ENCODE data around the gene SECISBP2.

SECISBP2 gene

DNA sequence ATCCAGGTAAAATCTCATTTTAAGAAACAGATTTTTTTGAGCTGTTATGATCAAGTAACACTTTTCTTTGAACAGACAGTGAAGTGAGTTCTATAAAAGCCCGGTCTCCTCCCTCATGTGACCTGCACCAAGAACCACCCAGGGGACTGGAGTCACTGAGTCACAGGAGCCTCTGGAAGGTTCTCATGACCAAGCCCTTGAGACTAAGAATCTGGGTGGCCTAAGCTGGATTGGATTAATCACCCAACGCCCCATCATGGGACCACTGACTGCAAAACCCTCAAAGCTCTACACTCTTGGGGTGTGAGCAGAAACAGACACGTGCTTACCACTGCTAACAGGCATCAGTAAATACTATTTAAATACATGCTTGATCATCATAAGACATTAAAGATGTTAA is 48.4 kb downstream of the SECISBP2 start:
- FAIRE-seq = no peak

DNA sequence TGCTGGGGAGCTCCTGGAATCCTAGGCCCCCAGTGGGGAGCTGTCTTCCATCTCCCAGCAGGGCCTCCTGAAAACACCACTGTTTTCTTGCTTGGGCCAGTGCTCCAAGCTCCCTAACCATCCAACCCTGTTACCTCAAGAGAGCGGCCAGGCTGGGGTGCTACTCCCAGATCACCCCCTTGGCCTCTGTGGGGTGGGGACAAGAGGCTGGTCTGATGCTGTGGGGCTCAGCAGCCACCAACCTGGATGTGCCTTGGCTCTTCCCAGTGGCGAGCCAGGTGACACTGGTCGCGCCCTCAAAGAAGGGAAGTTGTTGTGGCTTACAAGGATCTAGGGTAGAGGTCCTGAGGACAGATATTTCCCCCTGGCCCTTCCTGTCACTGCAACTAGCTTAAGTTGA is 49.0 kb downstream of the SECISBP2 start:
- FAIRE-seq = no peak

DNA sequence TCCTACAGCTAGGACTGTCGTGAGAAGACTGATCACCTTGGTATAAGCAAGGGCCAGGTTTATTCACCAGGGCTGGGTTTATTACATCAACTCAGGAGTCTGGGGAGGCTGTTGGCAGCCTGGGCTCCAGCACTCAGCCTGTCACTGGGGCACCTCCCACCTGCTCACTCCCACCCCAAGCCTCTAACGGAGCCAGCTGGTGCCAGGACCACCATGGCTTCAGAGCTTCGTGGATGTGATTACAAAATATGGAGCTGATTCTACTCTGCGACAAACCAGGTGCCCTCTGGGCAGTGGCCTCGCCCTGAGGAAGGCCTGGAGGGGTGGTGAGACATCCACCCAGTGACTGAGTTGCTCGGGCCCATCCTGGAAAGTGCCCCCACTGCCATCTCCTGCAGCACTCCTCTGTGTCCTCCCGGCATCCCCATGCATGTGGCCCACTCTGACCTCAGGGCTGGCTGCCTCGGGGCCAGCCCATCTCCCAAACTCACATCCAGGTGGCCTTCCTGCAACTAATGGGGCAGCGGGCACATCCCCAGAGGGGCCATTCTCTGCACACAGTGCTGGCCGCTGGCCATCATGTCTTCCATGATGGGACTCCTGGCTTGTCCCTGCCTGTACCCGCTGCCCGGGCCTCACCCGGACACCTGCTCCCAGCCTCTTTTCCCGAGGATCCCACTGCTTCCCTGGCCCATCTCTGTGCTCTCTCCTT is 49.6 kb downstream of the SECISBP2 start:
- no peak for FAIRE-seq

DNA sequence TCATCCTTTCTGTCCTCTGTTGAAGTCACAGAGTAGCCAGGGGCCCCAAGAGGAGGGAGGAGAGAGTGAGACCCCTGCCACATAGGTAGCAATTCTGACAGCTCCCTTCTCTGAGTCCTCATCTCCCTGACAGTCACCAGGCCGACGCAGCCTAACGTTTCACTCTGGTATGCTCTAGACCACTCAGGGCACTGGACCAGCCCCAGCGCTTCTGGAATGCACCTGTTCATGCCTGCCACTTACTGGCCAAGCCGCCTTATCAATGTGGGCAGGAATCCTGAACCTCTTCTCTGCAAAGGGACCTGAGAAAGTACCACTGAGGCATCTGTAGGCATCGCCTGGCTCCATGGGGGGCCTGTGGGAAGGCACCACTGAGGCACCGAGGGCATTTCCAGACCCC is 50.2 kb downstream of the SECISBP2 start:
- no peak for FAIRE-seq

DNA sequence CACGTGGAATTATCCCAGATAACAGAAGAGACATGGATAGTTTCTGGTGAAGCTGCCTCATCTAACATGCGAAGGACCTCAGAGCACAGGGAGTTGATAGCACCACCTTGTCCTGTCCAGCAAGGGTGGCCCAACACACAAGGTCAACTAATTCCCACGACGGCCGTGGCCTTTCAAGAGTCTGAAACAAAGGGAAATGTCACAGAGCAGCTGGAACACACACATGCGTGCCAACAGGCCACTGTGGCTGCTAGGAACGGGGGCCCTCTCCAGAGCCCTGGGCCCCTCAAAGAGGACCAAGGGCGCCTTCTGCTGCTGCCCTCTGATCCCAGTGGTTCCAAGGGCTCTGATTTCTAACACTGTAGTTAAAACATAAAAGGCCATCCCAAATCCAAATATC is 50.7 kb downstream of the SECISBP2 start:
- no peak for FAIRE-seq

DNA sequence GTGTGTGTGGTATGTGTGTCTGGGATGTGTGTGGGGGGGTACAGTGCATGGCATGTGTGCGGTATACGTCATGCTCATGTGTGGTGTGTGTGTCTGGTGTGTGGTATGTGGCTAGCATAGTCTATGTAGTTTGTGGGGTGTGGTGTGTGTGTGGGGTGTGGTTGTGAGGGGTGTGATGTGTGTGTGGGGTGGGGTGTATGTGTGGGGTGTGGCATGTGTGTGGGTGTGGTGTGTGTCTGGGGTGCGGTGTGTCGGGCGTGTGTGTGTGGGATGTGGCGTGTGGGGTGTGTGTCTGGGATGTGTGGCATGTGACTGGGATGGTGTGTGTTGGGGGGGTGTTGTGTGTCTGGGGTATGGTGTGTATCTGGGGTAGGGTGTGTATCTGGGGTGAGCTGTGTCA is 52.3 kb downstream of the SECISBP2 start:
- FAIRE-seq = no peak

DNA sequence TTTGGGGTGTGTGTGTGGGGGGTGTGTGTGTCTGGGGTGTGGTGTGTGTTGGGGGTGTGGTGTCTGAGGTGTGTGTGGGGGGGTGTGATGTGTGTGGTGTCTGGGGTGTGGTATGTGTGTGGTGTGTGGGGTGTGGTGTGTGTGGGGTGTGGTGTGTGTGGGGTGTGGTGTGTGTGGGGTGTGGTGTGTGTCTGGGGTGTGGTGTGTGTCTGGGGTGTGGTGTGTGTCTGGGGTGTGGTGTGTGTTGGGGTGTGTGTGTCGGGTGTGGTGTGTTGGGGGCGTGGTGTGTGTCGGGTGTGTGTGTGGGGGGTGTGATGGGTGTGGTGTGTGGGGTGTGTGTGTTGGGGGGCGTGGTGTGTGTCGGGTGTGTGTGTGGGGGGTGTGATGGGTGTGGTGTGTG is 53.5 kb downstream of the SECISBP2 start:
- FAIRE-seq = peak; percentile 55

DNA sequence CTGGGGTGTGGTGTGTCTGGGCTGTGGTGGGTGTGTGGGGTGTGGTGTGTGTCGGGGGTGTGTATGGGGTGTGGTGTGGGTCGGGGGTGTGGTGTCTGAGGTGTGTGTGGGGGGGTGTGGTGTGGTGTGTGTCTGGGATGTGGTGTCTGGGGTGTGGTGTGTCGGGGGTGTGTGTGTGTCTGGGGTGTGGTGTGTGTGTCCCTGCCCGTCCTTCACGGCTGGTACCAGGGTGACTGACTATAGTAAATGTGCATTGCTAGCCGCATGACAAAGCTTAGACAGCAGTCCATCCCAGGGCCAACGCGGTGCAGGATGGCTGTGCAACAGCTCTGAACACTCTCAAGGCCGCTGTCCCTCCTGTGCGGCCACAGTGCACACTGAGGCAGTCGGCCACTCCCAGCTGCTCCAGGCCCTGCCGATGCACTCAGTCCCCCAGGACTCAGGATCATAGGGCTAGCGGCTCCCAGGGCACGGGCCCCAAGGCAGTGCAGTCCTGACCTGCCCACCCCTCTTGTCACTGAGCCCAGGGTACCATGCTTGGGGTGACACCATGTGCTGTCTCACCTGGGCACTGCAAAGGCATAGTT is 54.0 kb downstream of the SECISBP2 start:
- no peak for FAIRE-seq

DNA sequence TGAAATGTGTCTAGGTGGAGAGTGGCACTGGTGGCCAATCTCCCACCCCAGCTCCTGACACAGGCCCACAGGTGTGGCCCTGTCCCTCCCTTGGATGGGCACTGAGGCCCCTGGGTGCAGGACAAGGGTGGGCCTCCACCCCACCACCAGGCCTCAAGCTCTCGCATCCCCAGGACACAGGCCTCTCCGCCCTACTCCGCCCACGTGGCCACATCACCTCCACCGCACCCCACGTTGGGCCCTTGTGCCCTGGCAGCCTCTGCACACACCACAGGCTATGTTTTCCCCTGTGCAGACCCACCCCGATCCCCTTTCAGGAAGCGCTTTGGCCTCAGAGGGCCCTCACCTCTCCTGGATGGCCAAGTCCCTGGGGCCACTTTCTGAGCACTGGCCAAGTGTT is 54.7 kb downstream of the SECISBP2 start:
- no peak for FAIRE-seq

DNA sequence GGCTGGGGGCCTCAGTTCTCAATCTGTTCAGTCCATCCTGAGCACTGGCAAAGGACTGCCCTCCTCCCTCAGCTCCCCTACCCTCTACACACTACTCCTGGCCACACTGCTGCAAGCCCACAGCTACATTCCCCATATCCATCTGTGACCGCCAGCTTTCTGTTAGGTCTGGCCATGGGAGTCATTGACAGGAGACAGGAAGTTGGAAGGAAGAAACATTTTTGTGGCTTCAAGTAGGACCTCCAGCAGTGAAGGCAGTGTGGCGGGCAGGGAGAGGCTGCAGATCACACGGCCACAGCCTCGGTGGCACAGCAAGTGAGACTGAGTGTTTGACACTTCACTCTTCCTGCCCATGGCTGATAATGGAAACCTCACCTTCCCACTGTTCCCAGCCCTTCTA is 55.9 kb downstream of the SECISBP2 start:
- FAIRE-seq = no peak

DNA sequence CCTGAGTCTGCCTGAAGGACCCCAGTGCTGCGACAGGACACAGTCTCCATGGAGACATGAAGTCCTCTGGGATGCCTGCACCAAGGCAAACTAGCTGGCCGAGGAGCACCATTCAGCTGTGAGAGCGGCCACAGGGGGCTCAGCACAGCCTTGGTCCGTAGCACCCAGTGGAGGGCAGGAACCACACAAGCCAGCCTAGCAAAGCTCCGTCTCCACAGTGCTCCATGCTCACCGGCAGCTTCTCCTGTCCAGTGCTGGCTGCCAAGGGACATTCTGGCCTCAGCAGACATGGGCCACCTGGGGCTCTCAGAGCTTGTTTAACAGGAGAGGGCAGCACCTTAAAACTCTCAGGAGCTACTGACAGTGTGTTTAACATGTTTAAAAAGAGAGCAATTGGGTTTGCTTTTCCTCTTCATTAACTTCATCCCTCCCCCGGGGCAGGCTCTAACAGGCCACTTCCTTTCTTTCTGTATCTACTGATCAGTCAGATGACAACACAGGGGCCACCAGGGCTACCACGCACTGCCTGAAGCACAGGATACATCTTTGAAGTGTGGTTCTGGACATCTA is 57.0 kb downstream of the SECISBP2 start:
- FAIRE-seq = no peak

DNA sequence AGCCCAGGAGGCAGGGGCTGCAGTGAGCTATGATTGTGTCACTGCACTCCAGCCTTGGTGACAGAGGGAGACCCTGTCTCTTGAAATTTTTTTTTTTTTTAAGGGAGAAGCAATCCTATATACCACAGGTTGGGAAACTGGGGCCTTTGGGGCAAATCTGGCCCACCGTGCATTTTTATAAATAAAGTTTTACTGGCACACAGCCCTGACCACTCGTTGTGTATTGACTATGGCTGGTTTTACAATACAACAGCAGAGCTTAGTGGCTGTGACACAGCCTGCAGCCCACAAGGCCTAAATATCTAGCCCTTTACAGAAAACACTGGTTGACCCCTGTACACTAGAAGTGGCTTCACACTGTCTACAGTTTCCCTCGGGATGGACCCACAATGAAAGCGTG is 58.0 kb downstream of the SECISBP2 start:
- no peak for FAIRE-seq

DNA sequence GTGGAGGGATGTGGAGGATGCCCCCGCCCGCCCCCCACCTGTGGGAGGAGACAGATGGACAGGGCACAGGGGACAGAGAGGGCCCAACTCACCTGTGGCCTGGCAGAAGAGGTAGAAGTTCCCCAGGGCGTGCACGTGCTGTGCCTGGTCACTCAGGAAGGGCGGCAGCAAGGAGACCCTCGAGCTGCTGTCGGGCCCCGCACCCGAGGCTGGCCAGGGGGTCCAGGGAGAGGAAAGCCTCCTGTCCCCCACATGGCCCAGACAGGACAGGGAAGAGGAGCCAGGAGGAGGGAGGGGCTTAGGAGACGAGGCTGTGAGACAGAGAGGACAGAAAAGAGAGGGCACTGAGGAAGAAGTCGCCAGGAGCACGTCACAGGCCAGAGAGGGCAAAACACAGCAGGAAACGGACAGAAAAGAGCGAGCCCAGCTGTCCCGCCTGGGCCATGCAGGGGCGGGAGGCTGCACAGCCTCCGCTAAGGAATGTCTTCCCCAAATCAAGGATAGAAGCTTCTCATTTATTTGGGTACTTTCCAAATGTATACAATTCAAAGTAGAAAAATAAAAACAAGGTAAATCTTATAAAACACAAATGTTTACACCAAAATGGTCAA is 58.5 kb downstream of the SECISBP2 start:
- no peak for FAIRE-seq

DNA sequence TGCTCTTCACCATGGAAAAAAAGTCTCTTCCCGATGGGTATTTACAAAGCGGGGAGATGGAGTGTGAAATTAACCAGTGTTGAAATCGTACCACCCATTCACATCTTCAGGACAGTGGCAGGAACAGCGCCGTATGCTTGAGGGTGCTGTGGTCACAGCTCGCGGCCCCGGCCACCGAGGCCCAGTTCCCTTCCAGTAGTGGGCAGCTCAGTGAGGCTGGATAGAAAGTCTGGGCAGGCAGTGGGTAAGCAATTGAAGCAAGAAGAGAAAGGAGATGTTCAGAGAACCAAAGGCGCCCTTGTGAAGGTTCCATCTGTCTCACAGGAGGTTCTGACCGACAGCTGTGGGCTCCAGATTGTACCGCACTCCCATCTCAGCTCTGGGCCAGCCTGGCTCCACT is 59.1 kb downstream of the SECISBP2 start:
- FAIRE-seq = no peak

DNA sequence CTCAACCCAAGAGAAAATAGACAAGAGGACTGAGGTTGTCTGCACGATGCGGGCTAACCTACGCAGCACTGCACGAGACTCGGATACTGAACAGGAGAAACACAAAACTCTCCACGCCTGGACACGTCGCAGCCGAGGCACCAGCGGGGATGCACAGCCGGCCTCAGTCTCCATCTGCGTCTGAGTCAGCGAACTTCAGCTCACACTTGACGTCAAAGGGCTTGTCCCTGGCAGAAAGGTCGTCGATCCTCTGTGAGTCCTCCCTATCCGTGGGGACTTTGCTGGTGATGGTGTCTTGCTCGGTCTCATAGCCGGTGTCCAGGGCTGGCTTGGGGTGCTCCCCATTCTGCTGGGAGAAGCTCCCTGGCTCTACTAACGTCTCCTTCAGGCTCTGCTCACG is 60.2 kb downstream of the SECISBP2 start:
- FAIRE-seq = no peak

DNA sequence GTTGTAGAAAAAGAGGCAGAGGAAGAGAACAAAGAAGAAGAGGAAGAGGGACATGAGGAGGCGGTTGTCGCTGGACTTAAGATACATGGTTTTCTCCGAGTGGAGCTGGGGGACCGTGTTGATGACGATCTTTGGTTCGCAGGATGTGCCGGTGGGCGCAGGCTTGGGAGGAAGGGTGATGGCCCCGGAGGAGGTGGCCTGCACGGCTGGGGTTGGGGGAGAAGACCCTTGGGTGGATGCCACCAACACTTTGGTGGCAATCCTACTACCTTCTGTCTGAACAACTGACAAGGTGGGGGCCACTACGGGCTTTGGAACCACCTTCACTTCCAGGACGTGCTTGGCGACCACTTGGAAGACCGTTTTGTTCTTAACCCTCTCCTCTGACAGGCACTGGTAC is 60.7 kb downstream of the SECISBP2 start:
- FAIRE-seq = no peak

DNA sequence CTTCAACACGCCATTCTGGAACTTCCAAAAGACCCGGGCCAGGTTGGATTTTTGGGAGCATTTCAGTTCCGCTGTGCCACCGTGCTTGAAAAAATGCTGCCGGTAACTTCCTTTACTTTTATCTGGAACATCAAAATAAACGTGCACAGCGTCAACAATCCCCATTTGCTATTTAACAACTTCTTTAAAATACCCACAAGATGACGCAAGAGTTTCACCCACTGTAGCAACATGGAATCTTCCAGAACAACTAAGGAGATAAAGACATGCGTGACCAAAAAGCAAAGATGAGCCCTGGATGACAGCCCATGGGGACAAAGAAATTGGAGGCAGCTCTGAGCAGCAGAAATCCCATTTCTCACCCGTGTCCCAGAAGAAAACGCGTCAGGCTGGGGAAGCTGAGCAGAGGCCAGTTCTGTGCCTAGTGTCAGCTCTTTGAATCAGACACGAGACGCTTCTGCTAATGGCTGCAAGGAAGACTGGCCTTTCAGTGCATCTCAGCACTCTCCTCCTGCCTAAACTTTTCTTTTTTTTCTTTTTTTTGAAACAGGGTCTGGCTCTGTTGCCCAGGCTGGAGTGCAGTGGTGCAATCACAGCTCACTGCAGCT is 61.3 kb downstream of the SECISBP2 start:
- no peak for FAIRE-seq

DNA sequence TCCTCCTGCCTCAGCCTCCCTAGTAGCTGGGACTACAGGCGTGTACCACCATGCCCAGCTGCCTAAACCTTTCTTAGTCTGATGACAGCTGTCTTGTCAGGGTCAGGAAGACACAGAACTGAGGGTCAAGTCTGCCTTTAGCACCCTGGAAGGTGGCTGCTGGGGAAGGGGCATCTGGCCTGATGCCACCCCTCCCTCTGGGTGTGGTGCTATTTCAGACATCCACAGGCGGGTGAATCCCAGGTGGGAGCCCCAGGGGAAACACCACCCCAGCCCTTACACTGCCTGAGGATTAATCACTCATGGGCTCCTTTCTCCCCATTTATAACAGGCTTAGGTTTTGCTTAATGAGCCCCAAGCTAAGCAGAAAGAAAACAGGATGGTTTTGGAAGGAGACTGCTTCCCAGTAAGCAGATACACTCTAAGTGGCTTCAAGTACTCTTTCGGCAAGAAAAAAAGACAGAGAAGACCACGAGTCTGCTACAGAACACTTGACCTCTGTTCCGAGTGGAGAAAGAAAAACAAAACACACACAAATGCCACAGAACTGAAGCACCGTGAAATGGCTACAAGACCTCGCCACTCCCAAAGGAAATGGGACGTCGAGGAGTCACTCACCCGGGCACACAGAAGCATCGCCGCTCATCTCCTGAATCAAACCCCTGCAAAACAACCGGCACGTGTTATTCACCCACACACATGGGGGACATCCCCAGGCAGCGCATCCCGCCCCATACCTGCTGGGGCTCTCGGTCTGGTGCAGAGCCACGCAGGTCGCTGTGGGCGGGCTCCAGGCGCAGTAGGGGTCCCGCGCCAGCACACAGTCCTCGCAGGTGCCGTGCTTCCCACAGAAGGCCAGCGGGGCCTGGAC is 62.4 kb downstream of the SECISBP2 start:
- no peak for FAIRE-seq

DNA sequence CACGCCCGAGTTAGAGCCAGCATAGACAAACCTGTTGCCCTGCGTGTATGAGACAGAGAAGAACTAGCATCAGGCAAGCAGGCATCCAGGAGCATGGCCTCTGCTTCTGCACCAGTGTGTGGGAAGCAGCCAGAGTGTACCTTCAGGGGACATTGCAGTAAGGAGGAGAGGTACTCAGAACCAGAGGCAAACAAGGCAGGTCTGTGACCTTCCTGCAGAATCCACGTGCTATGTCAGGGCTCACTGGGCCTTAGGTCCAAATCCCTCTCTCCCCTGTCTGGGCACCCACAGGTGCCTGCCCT is 63.0 kb downstream of the SECISBP2 start:
- no peak for FAIRE-seq

DNA sequence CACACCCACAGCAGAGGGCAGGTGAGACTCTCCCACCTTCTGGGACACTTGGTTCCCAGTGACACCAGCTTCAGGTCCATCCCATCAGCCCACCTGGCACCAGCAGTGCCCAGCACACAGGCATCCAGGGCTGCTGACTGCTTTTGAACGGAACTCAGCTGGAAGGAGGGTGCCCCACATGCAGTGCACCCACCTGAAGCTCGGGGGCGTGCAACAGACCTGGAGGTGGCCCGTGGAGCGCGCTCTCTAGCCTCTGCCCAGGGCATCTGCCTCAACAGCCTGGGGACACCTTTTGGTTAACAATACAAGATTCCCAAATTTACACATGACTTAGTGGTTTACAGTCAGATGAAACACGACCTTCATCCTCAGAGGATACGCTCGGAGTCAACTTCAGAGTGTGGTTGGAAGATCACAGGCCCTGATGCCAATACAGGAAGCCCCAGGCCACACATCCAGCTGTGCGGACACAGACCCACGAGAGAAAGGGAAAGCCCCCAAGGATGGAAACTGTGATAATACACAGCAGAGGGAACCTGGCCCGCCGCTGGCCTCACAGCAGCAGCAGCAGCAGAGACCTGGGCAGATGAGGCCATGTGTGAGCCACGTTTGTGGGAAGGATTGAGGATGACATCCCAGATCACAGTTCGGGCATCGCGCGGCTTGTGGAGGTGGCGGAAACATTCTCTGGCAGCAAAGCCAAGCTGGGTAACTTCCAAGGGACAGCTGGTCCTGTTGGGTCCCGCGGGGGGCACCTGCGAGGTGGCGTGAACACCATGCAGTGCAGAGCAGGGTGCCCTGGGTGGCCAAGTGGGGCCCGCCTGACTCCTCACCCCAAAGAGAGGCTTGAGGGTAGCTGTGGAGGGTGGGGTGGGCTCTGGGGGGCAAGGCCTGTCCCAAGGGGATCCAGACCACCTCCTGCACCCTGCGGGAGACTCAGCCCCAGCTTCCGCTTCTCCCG is 64.0 kb downstream of the SECISBP2 start:
- no peak for FAIRE-seq

DNA sequence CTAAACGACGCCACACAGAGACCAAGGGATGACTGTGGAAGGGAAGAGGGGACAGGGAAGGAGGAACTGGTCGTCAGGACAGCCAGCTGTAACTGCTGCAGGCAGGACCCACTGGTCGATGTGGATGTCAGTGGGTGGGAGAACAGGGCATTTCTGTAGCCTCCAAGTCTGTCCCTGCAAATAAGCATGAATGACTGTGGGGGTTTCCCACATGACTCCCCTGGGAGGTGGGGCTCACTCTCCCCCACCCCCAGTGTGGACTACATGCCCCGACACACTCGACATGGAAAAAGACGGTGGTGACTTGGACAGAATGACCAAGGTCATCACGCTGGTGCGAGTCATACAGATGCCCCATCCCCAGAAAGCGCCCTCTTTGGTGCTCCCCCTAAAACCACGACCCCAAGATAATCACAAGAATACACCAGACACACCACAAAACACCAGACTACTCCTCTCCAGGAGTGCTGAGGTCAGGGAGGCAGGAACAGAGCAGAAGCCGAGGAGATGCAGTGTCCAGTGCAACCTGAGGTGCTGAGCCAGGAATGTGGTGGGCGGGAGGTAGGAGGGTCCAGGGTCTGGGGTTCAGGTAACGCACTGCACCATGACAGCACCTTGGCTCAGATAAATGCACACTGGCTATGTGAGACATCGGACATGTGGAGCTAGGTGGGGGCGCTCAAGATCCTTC is 64.9 kb downstream of the SECISBP2 start:
- FAIRE-seq = no peak
